ENCODE measurements around the gene HECW1. TPM values are rescaled to one million over a fixed set of nuclear protein-coding genes. Genes with fewer than 3 reads are reported as not detected.

HECW1 gene
- total RNA-seq, 2 experiments from 2014 or later: not detected

DNA sequence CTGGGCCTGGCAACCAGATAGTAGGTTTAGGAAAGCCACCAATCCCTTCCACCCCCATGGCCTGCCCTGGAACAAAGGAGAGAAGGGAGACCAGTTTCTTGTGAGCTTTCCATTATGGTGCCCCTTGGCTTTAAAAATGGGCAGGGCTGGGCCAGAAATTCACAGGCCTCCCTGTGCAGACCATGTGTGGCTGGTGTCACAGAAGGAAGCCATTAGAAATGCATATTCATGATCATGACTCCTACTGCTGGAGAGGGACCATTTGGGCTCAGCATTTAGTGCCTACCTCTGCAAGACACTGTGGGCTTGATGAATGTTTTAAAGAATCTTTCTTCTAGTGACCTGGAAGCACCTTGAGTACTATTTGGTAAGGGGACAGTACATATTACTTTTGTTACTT is 108.3 kb downstream of the HECW1 start:
- TF ChIP-seq, protein P1, sequence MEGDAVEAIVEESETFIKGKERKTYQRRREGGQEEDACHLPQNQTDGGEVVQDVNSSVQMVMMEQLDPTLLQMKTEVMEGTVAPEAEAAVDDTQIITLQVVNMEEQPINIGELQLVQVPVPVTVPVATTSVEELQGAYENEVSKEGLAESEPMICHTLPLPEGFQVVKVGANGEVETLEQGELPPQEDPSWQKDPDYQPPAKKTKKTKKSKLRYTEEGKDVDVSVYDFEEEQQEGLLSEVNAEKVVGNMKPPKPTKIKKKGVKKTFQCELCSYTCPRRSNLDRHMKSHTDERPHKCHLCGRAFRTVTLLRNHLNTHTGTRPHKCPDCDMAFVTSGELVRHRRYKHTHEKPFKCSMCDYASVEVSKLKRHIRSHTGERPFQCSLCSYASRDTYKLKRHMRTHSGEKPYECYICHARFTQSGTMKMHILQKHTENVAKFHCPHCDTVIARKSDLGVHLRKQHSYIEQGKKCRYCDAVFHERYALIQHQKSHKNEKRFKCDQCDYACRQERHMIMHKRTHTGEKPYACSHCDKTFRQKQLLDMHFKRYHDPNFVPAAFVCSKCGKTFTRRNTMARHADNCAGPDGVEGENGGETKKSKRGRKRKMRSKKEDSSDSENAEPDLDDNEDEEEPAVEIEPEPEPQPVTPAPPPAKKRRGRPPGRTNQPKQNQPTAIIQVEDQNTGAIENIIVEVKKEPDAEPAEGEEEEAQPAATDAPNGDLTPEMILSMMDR (IDR thresholded peaks at IDR 0.05): no peak
- ChIA-PET POLR2A (interaction anchor here (0.6 kb wide), 1 partner anchor 298 kb away, joined by 3 read pairs; no protein-coding TSS in a partner anchor), CTCF (no interaction called here)
- H3K27me3 Mint-ChIP-seq: peaks cover 10% of the 10 kb centered on the region
- H3K4me1 Mint-ChIP-seq (ENCODE audit: low read depth): no peaks in the 10 kb centered on the region
- no peak overlapping the region for H3K27ac Mint-ChIP-seq
- H3K36me3 Mint-ChIP-seq (ENCODE audit: low read depth): no peaks in the 10 kb centered on the region
- no peak for ATAC-seq
- no peak overlapping the region for H3K4me3 Mint-ChIP-seq
- no peak for DNase-seq
- no peaks in the 10 kb centered on the region for H3K9me3 Mint-ChIP-seq
- intact Hi-C loops (cut with micrococcal nuclease): no loop called here

DNA sequence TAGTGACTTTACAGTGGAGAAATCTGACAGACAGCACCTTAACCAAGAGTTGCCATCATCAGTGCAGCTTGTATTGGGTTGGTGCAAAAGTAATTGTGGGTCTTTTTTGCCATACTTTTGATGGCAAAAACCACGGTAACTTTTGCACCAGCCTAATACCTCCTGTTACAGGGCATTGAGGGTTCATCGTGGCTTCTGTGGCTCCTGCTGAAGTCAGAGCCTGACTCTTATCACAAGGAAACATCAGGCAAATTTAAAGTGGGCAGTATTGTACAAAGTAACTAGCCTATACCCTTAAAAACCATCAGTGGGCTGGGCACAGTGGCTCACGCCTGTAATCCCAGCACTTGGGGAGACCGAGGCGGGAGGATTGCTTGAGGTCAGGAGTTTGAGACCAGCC is 117.4 kb downstream of the HECW1 start:
- POLR2A ChIA-PET: interaction anchor here (1.0 kb wide), 1 partner anchor 10 kb away, joined by 3 read pairs; no protein-coding TSS in a partner anchor
- CTCF ChIA-PET: no interaction called here

DNA sequence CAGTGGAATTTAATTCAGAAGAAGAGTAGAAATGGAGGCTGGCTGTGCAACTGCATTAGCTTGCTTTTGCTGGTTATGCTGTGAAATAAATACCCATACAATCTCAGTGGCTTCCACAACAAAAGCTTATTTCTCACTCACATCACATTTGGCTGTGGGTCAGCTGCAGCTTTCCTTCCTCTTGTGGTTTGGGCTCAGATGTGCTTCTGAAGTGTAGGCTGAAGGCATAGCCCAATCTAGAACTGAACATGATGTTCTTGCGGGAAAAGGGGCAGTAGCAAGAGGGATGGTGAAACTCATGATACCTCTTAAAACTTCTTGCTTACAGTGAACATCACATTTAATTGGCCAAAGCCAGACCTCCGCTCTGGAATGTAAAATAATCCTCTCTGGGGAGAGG is 119.9 kb downstream of the HECW1 start:
- H3K4me1 Mint-ChIP-seq (ENCODE audit: low read depth): no peaks in the 10 kb centered on the region
- CTCF ChIA-PET: no interaction called here

More for the DNA sequence above, 117.4 kb downstream of the HECW1 start:
- no peak overlapping the region for H3K4me3 Mint-ChIP-seq
- TF ChIP-seq, protein P1 (IDR thresholded peaks at IDR 0.05): no peak
- H3K9me3 Mint-ChIP-seq: no peaks in the 10 kb centered on the region
- H3K27me3 Mint-ChIP-seq: peaks cover 11% of the 10 kb centered on the region
- no peaks in the 10 kb centered on the region for H3K36me3 Mint-ChIP-seq (ENCODE audit: low read depth)
- intact Hi-C loops (cut with micrococcal nuclease): no loop called here
- DNase-seq (no peak), ATAC-seq (no peak)
- no peaks in the 10 kb centered on the region for H3K4me1 Mint-ChIP-seq (ENCODE audit: low read depth)
- no peak overlapping the region for H3K27ac Mint-ChIP-seq

DNA sequence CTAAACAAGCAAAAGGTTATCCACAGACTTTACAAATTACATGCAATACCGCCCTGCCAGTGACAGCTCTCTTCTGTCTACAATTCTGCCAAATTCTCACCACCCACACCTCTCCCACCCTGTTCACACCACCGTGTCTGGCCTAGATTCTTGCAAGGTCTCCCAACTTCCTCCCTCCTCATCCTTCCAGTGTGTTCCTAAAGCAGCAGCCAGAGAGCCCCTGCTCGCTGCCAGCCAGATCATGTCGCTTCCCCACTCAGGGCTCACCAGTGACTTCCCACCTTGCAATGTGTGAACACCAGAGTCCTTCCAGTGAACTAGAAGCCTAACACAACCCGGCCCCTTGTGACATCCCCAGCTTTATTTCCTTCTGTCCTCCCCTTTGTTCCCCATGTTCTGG is 121.6 kb downstream of the HECW1 start:
- no peak overlapping the region for H3K4me3 Mint-ChIP-seq
- intact Hi-C loops (cut with micrococcal nuclease): no loop called here
- H3K27me3 Mint-ChIP-seq: peaks cover 2% of the 10 kb centered on the region
- DNase-seq (no peak), ATAC-seq (no peak)
- no peak overlapping the region for H3K27ac Mint-ChIP-seq
- POLR2A ChIA-PET: no interaction called here
- H3K4me1 Mint-ChIP-seq (ENCODE audit: low read depth): no peaks in the 10 kb centered on the region
- no peaks in the 10 kb centered on the region for H3K36me3 Mint-ChIP-seq (ENCODE audit: low read depth)
- TF ChIP-seq, protein P1 (IDR thresholded peaks at IDR 0.05): no peak
- CTCF ChIA-PET: interaction anchor here (0.6 kb wide), 1 partner anchor 120 kb away, joined by 3 read pairs; no protein-coding TSS in a partner anchor
- H3K9me3 Mint-ChIP-seq: no peaks in the 10 kb centered on the region

More for the DNA sequence above, 119.9 kb downstream of the HECW1 start:
- no peak overlapping the region for H3K4me3 Mint-ChIP-seq
- intact Hi-C loops (cut with micrococcal nuclease): no loop called here
- H3K36me3 Mint-ChIP-seq (ENCODE audit: low read depth): no peaks in the 10 kb centered on the region
- TF ChIP-seq, protein P1 (IDR thresholded peaks at IDR 0.05): no peak
- POLR2A ChIA-PET: no interaction called here
- ATAC-seq: no peak
- H3K27ac Mint-ChIP-seq: no peak overlapping the region
- peaks cover 7% of the 10 kb centered on the region for H3K27me3 Mint-ChIP-seq
- DNase-seq: no peak
- no peaks in the 10 kb centered on the region for H3K9me3 Mint-ChIP-seq

DNA sequence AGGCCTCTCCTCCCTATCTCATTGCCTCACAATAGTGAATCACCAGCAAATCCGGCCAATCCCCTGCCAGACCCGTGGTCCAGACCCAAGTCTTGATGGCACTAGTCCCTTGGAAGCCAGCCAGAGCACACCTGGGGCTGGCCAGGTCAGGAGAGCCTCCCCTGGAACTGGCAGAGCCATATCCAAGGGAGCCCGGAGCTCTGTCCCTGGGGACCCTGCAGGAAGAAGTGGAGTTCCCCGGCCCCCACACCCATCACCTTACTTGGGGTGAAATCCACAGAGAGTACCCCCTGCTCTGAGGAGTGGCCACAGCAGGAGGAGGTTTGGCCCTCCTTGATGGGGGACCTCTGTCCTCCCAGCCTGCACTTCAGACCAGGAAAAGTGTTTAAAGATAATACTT is 122.5 kb downstream of the HECW1 start:
- intact Hi-C loops (cut with micrococcal nuclease): no loop called here
- H3K27ac Mint-ChIP-seq: no peak overlapping the region
- CTCF ChIA-PET: no interaction called here

More for the DNA sequence above, 122.5 kb downstream of the HECW1 start:
- Mint-ChIP-seq H3K9me3 (no peaks in the 10 kb centered on the region), H3K27me3 (no peaks in the 10 kb centered on the region), H3K4me1 (ENCODE audit: low read depth) (no peaks in the 10 kb centered on the region), H3K4me3 (no peak overlapping the region), H3K36me3 (ENCODE audit: low read depth) (no peaks in the 10 kb centered on the region)
- no peak for DNase-seq
- ATAC-seq: no peak
- POLR2A ChIA-PET: no interaction called here
- TF ChIP-seq, protein P1 (IDR thresholded peaks at IDR 0.05): no peak

Data from activated CD8-positive, alpha-beta T cell treated with anti-CD3 and anti-CD28 coated beads for 36 hours (primary cell).